Measurements from ENCODE around the gene NUDT5. TPM values are rescaled to one million over a fixed set of nuclear protein-coding genes. Genes with fewer than 3 reads are reported as not detected.

NUDT5 gene
- total RNA-seq, 1 experiment from 2014 or later, result 83.8 TPM

GRCh38 chr10:12195281-12195602, 449 bp downstream of the NUDT5 start:
- peak overlapping the region; percentile 90 for H3K27ac Mint-ChIP-seq (ENCODE audit: unreplicated experiment)
- peaks cover 19% of the 10 kb centered on the region for H3K4me1 Mint-ChIP-seq (ENCODE audit: low read depth, unreplicated experiment)
- H3K36me3 Mint-ChIP-seq (ENCODE audit: insufficient read depth, unreplicated experiment), result peaks cover 40% of the 10 kb centered on the region
- no peak for TF ChIP-seq CTCF (IDR thresholded peaks at IDR 0.05; ENCODE audit: unreplicated experiment)
- BruUV-seq (replicated peaks), result no TSS peak
- no peaks in the 10 kb centered on the region for H3K27me3 Mint-ChIP-seq (ENCODE audit: unreplicated experiment)
- intact Hi-C loops (cut with micrococcal nuclease; ENCODE audit: unreplicated experiment), result no loop called here
- H3K4me3 Mint-ChIP-seq (ENCODE audit: low read depth, unreplicated experiment), result peak overlapping the region; percentile 92
- no peak for DNase-seq
- CTCF ChIA-PET, result interaction anchor here (0.7 to 1.5 kb wide), 3 partner anchors 21 to 28 kb away, joined by 3 read pairs; no protein-coding TSS in a partner anchor
- H3K9me3 Mint-ChIP-seq (ENCODE audit: low read depth, unreplicated experiment), result no peaks in the 10 kb centered on the region

GRCh38 chr10:12194752-12195271, 879 bp downstream of the NUDT5 start:
- peak; percentile 17 for DNase-seq
- peaks cover 19% of the 10 kb centered on the region for H3K4me1 Mint-ChIP-seq (ENCODE audit: low read depth, unreplicated experiment)
- TSS peak; percentile 35 for BruUV-seq (replicated peaks)
- peaks cover 40% of the 10 kb centered on the region for H3K36me3 Mint-ChIP-seq (ENCODE audit: insufficient read depth, unreplicated experiment)
- no peak for TF ChIP-seq CTCF (IDR thresholded peaks at IDR 0.05; ENCODE audit: unreplicated experiment)
- H3K4me3 Mint-ChIP-seq (ENCODE audit: low read depth, unreplicated experiment), result peak overlapping the region; percentile 92
- CTCF ChIA-PET, result interaction anchor here (1.5 kb wide), 1 partner anchor 25 kb away, joined by 3 read pairs; no protein-coding TSS in a partner anchor
- intact Hi-C loops (cut with micrococcal nuclease; ENCODE audit: unreplicated experiment), result no loop called here
- H3K27me3 Mint-ChIP-seq (ENCODE audit: unreplicated experiment), result no peaks in the 10 kb centered on the region
- H3K9me3 Mint-ChIP-seq (ENCODE audit: low read depth, unreplicated experiment), result no peaks in the 10 kb centered on the region
- peak overlapping the region; percentile 90 for H3K27ac Mint-ChIP-seq (ENCODE audit: unreplicated experiment)

- BruUV-seq (replicated peaks), result no TSS peak
- Mint-ChIP-seq H3K4me1 (ENCODE audit: low read depth, unreplicated experiment) (peaks cover 19% of the 10 kb centered on the region), H3K36me3 (ENCODE audit: insufficient read depth, unreplicated experiment) (peaks cover 41% of the 10 kb centered on the region), H3K27me3 (ENCODE audit: unreplicated experiment) (no peaks in the 10 kb centered on the region), H3K4me3 (ENCODE audit: low read depth, unreplicated experiment) (no peak overlapping the region), H3K9me3 (ENCODE audit: low read depth, unreplicated experiment) (no peaks in the 10 kb centered on the region), H3K27ac (ENCODE audit: unreplicated experiment) (no peak overlapping the region)
- no peak for DNase-seq
- intact Hi-C loops (cut with micrococcal nuclease; ENCODE audit: unreplicated experiment), result no loop called here
- no peak for TF ChIP-seq CTCF (IDR thresholded peaks at IDR 0.05; ENCODE audit: unreplicated experiment)
- CTCF ChIA-PET, result interaction anchor here (0.6 kb wide), 1 partner anchor 513 kb away, joined by 4 read pairs; no protein-coding TSS in a partner anchor
Observed at GRCh38 chr10:12193193-12193592, 2.5 kb downstream of the NUDT5 start.

GRCh38 chr10:12191715-12192114, 4.0 kb downstream of the NUDT5 start:
- DNase-seq, result no peak
- H3K36me3 Mint-ChIP-seq (ENCODE audit: insufficient read depth, unreplicated experiment), result peaks cover 44% of the 10 kb centered on the region
- H3K9me3 Mint-ChIP-seq (ENCODE audit: low read depth, unreplicated experiment), result no peaks in the 10 kb centered on the region
- no peak overlapping the region for H3K4me3 Mint-ChIP-seq (ENCODE audit: low read depth, unreplicated experiment)
- BruUV-seq (replicated peaks), result no TSS peak
- intact Hi-C loops (cut with micrococcal nuclease; ENCODE audit: unreplicated experiment), result no loop called here
- CTCF ChIA-PET, result no interaction called here
- TF ChIP-seq CTCF (IDR thresholded peaks at IDR 0.05; ENCODE audit: unreplicated experiment), result no peak
- H3K27ac Mint-ChIP-seq (ENCODE audit: unreplicated experiment), result no peak overlapping the region
- H3K4me1 Mint-ChIP-seq (ENCODE audit: low read depth, unreplicated experiment), result peaks cover 19% of the 10 kb centered on the region
- H3K27me3 Mint-ChIP-seq (ENCODE audit: unreplicated experiment), result no peaks in the 10 kb centered on the region

All from Calu3 (cell line).